Effector memory CD4-positive, alpha-beta T cell (primary cell): ENCODE results near the gene PRAMEF4.
"Not testable (repeated sequence)": the region's sequence is repeated elsewhere in the genome, so short reads cannot be mapped to it uniquely, and the experiment has no call there.

Source experiments
- DNase-seq, 3 donors: peaks; one replicate each; pipeline ENCODE4 v3.0.0-alpha.2; 2020
- H3K27ac ChIP-seq: 2 replicates; pipeline ENCODE4 v1.7.0; 2013; ENCODE audit warnings: mild to moderate bottlenecking, low read length, moderate library complexity; ENCODE audit not compliant: insufficient read depth, poor library complexity, severe bottlenecking
- H3K27me3 ChIP-seq: replicated peaks from 2 replicates; pipeline ENCODE4 v1.7.0; 2013; ENCODE audit warnings: mild to moderate bottlenecking, low read length; ENCODE audit not compliant: insufficient read depth, control insufficient read depth, poor library complexity, severe bottlenecking
- H3K36me3 ChIP-seq: 2 replicates; pipeline ENCODE4 v1.7.0; 2013; ENCODE audit warnings: mild to moderate bottlenecking, low read length, moderate library complexity; ENCODE audit not compliant: control insufficient read depth, insufficient read depth
- H3K4me1 ChIP-seq: 2 replicates; pipeline ENCODE4 v1.7.0; 2013; ENCODE audit warnings: low read length, mild to moderate bottlenecking; ENCODE audit not compliant: control insufficient read depth, insufficient read depth, poor library complexity, severe bottlenecking
- H3K4me3 ChIP-seq: 2 replicates; pipeline ENCODE4 v1.7.0; 2013; ENCODE audit warnings: low read length, low read depth, mild to moderate bottlenecking; ENCODE audit not compliant: insufficient read depth, poor library complexity, severe bottlenecking
- H3K9me3 ChIP-seq: 2 replicates; pipeline ENCODE4 v1.7.0; 2013; ENCODE audit warnings: mild to moderate bottlenecking, low read length, moderate library complexity; ENCODE audit not compliant: control insufficient read depth
- total RNA-seq, 3 donors: gene quantifications; one replicate each; lab custom pipeline; 2026; lab: John Stamatoyannopoulos, UW

The PRAMEF4 gene
- 0 reads per million in 3 donors for total RNA-seq

DNA sequence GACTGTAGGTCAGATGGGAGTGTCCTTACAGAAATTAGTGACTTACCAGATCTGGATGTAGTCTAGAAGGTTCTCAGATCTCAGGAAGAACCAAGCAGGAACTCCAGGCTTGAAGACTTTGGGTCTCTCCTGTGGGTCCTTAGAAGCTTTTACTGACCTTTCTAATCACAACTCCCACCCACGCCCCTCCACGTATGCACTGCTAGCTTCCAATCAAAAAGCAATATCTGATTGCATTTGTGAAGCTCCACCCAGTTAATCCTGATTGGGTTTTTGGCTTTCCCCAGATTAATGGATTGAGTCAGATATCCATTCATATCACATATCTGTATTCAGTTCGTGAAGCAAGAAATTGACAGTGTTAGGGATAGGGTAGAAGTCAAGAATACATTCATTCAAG is at the start of gene PRAMEF4:
TSS of gene PRAMEF4 (minus strand) at position 101 of the 400 bp plus-strand sequence. CDS start 2,807 bp downstream, outside the sequence.
- not testable (repeated sequence) for H3K4me1 ChIP-seq, H3K27me3 ChIP-seq, H3K27ac ChIP-seq, H3K36me3 ChIP-seq, H3K9me3 ChIP-seq, H3K4me3 ChIP-seq, DNase-seq

DNA sequence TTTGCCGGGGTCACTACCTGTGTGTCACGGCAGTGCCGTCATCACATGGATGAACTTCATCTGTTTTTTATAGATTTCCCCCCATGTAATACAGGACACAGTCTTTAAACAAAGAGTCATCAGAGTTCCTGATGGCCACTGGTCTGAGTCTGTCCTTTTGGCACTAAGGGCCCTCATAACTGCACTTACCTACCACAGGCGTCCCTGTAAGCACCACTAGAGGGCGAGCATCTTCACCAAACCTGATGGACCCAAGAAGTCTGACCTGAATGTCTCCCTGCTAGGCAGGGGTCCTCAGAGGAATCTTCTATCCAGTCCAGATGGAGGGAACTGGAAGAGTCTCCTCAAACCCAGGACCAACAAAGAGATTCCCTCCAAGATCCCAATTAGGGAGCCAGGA is 38.4 kb upstream of the PRAMEF4 start:
- DNase-seq, H3K4me1 ChIP-seq, H3K36me3 ChIP-seq, H3K27ac ChIP-seq, H3K27me3 ChIP-seq, H3K9me3 ChIP-seq, H3K4me3 ChIP-seq: not testable (repeated sequence)

DNA sequence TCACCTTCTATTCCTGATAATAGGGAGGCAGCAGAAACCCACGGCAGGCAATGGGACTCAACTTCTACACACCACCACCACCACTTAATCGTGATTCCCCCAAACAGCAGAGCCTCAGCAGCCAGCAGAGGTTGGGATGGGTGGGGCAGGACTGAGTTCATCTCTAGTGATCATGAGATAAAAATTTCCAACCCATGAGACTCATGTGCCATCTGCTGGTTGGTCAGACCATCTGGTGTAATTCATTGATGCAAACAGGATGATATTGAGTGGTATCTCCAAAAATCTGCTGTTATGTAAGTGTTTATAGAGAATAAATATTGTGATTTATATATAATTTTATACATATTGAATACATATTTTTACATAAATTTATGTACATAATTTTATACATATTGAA is 35.7 kb upstream of the PRAMEF4 start:
- not testable (repeated sequence) for H3K4me3 ChIP-seq, H3K27ac ChIP-seq, H3K9me3 ChIP-seq, DNase-seq, H3K4me1 ChIP-seq, H3K36me3 ChIP-seq, H3K27me3 ChIP-seq

DNA sequence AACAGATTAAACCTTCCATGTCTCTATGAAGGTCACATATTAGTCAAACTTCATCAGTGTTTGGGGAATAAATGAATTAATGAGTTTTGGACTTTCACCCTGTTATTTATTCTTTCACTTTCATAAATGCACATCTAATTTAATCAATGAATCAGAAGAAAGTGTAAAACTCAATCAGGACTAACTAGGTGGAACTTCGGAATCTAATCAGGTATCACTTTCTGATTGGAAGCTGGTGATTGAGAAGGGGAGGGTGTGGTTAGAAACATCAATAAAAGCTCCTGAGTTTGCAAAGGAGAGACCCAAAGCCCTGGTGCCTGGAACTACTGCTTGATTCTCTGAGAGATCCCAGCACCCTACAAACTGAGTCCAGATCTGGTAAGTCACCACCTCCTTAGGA is 30.3 kb upstream of the PRAMEF4 start, which contains the start of gene PRAMEF7:
TSS of gene PRAMEF7 (plus strand) at position 301 of the 400 bp plus-strand sequence. CDS start 1,083 bp downstream, outside the sequence.
- not testable (repeated sequence) for H3K9me3 ChIP-seq, DNase-seq, H3K27ac ChIP-seq, H3K4me1 ChIP-seq, H3K27me3 ChIP-seq, H3K4me3 ChIP-seq, H3K36me3 ChIP-seq

DNA sequence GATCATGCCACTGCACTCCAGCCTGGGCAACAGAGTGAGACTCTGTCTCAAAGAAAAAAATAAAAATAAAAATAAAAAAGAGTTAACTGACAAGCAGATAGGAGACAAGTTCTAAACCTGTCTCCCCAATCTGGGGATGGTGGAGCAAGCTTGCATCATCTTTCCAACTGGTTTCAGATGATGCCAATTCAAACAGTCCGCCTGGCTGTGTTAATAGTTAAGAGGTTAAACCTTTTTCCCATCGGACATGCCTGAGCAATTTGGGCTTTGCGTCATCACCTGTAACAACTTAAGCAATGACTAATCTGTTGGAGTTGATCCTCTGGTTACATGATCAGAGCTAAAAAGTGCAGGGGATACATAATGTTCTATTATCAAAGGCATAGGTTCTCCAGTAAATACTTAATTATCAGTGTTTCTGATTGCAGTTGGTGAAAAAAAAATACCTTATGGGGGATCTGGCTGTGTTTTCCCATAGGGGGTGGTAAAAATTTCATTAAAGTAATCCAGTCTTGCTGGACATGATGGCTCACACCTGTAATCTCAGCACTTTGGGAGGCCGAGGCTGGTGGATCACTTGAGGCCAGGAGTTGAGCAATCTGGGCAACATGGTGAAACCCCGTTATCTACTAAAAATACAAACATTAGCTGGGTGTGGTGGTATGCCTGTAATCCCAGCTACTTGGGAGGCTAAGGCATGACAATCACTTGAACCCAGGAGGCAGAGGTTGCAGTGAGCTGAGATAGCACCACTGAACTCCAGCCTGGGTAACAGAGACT is 18.0 kb upstream of the PRAMEF4 start:
- not testable (repeated sequence) for H3K4me1 ChIP-seq, H3K27me3 ChIP-seq, H3K36me3 ChIP-seq, DNase-seq, H3K9me3 ChIP-seq, H3K4me3 ChIP-seq, H3K27ac ChIP-seq

DNA sequence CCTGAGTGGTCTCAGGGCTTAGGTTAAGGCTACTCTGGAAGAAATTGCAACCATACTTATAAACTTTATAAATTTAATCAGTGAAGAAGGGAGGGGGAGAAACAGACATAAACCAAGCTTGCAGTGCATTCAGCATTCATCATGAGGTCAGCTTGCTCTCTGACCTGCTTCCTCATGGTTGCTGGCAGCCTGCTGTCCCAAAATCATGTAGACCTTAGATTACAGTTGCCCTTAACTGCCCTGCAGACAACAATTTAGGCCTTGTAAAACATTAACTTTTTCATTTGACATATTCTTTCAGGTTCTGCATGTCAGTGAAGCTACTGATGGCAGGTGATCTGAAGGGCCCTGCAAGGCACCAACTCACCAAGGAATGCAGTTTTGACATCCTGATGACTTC is 13.2 kb upstream of the PRAMEF4 start:
- H3K36me3 ChIP-seq, H3K27ac ChIP-seq, H3K9me3 ChIP-seq, H3K4me3 ChIP-seq, DNase-seq, H3K4me1 ChIP-seq, H3K27me3 ChIP-seq: not testable (repeated sequence)

DNA sequence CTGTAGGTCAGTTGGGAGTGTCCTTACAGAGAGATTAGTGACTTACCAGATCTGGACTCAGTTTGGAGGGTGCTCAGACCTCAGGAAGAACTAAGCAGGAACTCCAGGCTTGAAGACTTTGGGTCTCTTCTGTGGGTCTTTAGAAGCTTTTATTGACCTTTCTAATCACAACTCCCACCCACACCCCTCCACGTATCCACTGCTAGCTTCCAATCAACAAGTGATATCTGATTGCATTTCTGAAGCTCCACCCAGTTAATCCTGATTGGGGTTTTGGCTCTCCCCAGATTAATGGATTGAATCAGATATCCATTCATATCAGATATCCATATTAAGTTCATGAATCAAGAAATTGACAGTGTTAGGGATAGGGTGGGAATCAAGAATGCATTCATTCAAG is 12.2 kb upstream of the PRAMEF4 start, which contains the start of gene PRAMEF10:
TSS of gene PRAMEF10 (minus strand) at position 101 of the 400 bp plus-strand sequence. CDS start 2,423 bp downstream, outside the sequence.
- H3K27me3 ChIP-seq, H3K9me3 ChIP-seq, H3K4me1 ChIP-seq, H3K27ac ChIP-seq, H3K36me3 ChIP-seq, DNase-seq, H3K4me3 ChIP-seq: not testable (repeated sequence)

DNA sequence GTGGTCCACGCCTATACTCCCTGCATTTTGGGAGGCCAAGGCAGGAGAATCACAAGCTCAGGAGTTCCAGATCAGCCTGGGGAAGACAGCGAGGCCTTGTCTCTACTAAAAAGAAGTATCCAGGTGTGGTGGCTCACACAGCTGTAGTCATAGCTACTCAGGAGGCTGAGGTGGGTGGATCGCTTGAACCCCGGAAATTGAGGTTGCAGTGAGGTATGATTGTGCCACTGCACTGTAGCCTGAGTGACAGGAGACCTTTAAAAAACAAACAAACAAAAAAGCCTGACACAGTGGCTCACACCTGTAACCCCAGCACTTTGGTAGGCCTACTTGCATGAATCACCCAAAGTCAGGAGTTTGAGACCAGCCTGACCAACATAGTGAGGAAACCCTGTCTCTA is 7.5 kb downstream of the PRAMEF4 start:
- DNase-seq, H3K27me3 ChIP-seq, H3K4me3 ChIP-seq, H3K27ac ChIP-seq, H3K36me3 ChIP-seq, H3K9me3 ChIP-seq, H3K4me1 ChIP-seq: not testable (repeated sequence)

DNA sequence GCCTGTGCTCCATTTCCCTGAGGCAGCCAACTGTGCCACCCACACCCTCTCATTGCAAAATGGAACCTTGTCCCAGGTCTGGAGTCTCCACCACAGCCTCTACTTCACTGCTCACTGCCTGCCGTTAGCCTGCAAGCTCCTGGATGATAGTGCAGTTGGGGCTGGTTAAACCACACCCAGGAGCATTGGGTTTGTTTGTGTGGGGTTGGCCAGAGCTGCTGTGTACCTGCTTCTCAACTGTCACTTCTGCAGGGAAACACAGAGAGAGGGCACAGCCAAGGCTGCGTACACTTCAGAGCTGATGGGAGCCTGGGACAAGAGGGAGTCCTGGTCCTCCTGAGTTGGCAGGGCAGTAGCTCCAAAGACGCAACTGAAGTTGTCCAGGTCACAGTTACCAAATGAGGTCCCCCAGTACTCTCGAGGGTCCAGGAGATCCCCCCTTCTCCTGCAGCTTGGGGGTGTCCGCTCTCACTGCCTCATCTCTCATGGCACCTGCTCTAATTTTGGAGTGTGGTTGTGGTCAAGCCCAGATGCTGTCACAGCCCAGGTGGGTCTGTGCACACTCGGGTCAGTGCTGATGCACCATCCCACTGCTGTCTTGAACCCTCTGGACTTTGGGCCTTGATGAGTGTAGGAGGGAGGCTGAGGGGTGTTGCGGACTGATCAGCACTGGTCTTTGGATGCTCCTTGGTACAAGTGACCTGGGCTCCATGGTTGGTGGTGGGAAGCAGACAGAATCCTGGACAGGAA is 22.7 kb downstream of the PRAMEF4 start:
- H3K4me3 ChIP-seq, H3K36me3 ChIP-seq, H3K27me3 ChIP-seq, H3K4me1 ChIP-seq, DNase-seq, H3K27ac ChIP-seq, H3K9me3 ChIP-seq: not testable (repeated sequence)

DNA sequence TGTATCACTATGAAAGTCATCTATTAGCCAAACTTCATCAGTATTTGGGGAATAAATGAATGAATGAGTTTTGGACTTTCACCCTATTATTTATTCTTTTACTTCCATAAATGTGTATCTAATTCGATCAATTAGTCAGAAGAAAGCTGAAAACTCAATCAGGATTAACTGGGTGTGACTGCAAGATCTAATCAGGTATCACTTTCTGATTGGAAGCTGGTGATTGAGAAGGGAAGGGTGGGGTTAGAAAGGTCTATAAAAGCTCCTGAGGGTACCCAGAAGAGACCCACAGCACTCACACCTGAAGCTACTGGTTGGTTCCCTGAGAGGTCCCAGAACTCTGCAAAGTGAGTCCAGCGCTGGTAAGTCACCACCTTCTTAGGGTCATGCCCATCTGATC is 29.2 kb downstream of the PRAMEF4 start, which contains the start of gene PRAMEF2:
TSS of gene PRAMEF2 (plus strand) at position 301 of the 400 bp plus-strand sequence. CDS start 1,924 bp downstream, outside the sequence.
- not testable (repeated sequence) for DNase-seq, H3K27ac ChIP-seq, H3K9me3 ChIP-seq, H3K36me3 ChIP-seq, H3K4me1 ChIP-seq, H3K4me3 ChIP-seq, H3K27me3 ChIP-seq
